HG02938 (cell line): ENCODE results near the gene ZNF784.

Source experiments
- ATAC-seq: cut with Tn5 transposase; IDR thresholded peaks from one replicate; pipeline ENCODE4 v1.9.1; 2021; ENCODE audit warnings: mild to moderate bottlenecking, moderate library complexity; ENCODE audit not compliant: unreplicated experiment

The ZNF784 gene, protein sequence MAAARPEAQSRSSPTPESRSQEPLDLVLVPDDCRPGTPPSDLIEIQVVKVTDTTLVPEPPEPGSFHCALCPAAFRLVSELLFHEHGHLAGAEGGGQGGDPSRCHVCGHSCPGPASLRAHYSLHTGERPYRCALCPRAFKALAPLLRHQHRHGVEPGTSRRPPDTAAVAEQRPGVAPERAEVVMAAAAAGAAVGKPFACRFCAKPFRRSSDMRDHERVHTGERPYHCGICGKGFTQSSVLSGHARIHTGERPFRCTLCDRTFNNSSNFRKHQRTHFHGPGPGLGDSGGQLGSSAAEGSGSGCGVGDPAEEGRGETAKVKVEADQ

DNA sequence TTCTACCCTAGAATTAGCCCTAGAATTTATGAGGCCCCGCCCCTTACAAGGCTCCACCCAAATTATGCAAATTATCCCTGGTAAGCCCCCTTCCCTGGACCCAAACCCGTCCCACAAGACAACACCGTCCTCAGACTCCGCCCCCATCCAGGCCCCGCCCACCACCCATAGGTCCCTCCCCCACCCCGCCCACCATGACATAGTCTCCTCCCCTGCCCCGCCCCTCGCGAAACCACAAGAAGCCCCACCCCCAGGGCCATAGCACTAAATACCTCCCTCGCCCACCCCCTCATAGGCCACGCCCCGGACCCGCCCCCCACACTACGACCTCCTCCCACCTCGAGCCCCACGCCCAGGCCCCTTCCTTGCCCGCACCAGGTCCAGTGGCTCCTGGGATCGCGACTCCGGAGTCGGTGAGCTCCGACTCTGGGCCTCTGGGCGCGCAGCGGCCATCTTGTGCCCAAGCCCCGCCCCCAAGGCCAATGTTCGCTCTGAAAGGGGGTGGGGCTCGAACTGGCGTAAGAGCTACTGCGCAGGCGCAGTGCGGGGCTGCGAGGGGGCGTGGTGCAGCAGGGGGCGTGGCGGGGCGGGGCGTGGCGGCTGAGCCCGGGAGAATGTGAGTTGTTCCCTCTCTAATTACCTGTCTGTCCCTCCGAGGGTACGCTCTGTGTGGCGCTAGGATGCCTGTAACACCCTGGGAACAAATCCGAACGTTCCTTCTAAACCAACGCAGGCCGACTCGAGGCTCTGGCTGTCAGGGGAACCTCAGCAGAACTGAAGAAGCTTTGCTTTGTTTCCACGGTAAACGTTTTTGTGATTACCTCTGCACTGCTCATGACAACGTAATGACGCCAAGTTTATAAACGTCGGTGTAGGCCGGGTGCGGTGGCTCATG, at the start of gene ZNF784:
Gene ZNF784, minus strand, starts transcription at position 458 of the 895 bp plus-strand sequence. Its CDS starts 5 bp downstream, at position 453.
- no peak for ATAC-seq

DNA sequence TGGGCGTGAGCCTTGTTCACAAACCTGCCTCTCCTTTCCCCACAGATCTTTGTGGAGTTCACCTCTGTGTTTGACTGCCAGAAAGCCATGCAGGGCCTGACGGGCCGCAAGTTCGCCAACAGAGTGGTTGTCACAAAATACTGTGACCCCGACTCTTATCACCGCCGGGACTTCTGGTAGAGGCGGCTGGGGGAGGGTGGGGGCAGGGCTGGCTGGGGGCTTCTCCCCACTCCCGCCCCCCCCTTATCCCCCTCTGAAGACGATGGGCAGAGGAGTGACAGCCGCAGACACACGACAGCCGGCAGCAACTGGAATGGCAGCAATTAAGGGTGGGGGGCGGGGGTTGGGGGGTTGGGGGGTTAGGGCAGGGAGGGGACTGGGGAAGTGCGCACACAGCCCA, 49.5 kb upstream of the ZNF784 start:
- ATAC-seq = no peak

DNA sequence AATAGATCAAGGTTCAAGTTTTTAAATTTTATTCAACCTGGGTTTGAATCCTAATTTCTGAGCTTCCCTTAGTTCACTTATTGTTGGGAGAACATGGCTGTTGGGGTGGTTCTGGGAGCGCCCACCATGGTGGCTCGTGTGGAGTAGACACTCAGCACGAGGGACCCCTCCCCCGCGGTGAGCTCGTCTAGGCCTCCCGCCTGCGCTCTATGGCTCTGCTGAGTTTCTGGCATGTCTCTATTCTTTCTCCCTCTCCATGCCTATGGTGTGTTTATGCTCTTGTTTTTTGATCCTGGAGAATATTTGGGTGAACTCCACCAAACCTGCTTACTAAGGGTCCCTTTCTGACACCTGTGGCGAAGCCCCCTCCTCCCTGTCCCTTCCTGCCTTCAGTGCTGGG, 49.1 kb upstream of the ZNF784 start:
- ATAC-seq = no peak

DNA sequence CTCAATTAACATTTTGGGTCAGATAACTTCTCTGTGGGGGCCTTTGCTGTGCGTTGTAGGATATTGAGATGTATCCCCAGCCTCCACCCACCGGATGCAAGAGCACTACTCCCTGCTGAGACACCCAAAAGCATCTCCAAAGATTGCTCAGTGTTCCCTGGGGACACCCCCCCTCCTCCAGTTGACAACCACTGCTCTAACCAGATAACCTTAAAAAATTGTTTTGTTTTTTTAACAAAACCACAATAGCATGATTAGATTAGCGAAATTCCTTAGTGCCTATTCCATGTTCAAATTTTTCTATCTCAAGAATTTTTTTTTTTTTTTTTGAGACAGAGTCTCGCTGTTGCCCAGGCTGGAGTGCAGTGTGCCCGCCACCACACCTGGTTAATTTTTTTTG, 48.1 kb upstream of the ZNF784 start:
- no peak for ATAC-seq

DNA sequence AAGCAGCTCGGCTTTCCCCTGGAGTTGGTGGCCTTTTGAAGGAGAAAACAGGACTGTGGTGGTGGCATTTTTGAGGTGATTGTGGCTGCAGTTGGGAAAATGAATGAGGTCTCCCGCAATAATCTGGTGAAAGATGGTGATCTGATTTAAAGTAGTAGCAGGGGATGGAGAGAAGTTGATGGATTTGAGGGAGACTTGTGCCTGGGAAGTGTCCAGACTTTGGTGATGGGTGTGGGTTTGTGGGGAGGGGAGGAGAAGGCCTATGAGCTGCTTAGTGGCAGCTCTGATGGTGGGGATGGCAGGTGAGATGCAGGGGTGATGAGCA, 46.6 kb upstream of the ZNF784 start:
- no peak for ATAC-seq

DNA sequence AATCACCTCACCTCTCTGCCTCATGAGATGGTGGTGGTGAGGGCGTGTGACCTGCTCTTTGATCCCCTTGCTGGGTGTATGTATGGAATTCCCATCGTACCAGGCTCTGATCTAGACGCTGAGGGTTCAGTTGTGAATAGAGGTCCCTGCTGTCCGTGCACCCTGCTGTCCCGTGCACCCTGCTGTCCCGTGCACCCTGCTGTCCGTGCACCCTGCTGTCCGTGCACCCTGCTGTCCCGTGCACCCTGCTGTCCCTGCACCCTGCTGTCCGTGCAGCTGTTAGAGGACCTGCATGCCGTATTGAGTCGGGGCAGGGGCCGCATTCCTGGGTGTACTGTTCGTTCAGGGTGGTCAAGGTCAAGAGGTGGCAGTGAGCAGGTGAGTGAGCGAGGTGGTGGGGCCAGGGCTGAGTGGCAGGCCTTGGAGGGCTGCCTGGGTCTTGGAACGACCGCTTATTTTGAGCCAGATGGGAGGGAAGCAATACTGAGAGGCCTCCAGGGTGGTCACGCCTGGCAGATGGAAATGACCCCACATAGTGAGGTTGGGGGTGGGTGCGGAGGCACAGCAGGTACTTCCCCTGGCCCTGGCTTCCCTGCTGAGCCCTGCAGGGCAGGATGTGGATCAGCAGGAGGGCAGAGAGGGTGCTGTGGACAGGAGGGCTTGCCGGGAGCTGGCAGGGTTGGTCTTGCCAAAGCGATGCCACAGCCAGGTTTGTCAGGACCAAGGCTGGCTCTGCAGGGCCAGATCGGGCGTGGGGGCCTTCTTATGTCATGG, 46.1 kb upstream of the ZNF784 start:
- no peak for ATAC-seq

DNA sequence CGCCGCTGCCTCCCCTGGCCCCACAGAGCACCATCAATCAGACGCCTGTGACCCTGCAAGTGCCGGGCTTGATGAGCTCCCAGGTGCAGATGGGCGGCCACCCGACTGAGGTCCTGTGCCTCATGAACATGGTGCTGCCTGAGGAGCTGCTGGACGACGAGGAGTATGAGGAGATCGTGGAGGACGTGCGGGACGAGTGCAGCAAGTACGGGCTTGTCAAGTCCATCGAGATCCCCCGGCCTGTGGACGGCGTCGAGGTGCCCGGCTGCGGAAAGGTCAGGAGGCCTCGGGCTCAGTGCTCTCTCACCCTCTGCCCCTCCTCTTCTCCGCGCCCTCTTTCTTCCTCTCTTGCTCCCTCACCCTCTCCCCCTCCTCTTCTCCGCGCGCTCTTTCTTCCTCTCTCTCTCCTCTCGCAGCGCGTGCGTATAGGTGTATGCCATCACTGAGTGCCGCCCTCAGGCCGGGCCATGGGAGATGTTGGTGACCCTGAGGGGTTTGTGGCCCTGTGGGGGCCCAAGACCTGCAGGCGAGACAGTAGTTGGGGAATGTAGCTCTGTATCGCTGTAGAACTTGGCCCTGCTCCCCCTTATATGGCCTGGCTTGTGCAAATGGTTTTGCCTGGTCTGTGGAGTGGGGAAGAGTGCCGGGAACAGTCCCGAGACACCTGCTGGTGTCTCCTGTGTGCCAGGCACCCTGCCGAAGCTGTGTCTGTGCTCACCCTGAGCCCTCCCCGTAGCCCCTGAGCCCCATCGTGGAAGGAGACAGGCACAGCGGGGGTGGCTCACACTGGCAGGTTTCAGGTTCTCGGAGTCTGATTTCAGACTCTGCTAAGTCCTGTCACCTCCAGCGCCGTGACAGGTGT, 45.3 kb upstream of the ZNF784 start:
- no peak for ATAC-seq

DNA sequence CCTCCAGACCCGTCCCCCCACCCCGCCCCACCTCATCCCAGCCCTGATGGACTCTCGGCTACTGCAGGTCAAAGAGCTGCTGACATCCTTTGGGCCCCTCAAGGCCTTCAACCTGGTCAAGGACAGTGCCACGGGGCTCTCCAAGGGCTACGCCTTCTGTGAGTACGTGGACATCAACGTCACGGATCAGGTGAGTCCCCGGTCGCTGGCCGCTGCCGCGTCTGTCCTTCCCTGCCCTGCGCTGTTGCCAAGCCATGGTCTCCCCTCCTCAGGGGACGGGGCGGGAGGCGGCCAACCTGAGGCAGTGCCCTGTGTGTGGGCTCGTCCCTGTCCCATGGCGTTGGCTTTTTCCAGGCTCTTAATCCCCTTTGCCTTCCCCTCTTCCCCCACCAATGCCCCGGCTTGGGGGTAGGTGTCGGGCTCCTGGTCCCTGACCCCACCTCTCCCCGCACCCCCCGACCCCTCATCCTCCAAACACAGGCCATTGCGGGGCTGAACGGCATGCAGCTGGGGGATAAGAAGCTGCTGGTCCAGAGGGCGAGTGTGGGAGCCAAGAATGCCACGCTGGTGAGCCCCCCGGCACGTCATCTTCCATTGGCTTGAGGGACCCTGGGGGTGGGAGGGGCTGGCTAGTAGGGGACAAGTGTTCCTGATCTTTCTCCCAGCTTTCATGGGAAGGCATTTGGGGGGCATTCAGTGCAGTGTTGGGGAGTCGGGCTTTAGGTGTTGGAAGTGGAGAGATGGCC, 44.4 kb upstream of the ZNF784 start:
- no peak for ATAC-seq

DNA sequence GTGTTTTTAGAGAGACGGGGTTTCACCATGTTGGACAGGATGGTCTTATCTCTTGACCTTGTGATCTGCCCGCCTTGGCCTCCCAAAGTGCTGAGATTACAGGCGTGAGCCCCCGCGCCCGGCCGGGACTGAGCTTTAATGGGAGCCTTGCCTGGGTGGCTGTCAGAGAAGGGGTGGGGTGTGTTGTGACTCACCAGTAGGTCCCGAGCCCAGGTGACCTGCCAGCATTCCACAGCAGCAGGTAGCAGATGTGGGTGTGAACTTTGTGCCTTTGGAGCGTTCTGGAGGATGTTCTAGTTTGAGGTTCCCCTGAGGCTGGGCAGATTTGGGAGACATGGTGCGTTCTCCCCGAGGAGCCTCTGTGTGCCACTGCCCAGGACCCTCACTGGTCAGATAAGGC, 43.6 kb upstream of the ZNF784 start:
- no peak for ATAC-seq

DNA sequence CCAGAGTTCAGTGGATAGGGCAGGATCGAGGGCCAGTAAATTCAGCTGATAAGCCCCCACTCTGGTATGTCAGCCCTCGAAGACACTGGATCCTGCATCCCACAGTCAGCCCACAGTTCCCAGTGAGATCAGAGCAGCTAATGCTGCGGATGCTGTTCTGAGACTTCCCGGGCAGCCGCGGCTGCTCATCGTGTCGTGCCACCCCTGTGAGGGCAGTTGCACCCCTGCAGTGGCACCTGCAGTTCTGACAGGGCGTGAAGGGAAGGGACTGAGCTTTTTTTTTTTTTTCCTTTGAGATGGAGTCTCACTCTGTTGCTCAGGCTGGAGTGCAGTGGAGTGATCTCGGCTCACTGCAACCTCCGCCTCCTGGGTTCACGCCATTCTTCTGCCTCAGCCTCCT, 43.1 kb upstream of the ZNF784 start:
- ATAC-seq = no peak

DNA sequence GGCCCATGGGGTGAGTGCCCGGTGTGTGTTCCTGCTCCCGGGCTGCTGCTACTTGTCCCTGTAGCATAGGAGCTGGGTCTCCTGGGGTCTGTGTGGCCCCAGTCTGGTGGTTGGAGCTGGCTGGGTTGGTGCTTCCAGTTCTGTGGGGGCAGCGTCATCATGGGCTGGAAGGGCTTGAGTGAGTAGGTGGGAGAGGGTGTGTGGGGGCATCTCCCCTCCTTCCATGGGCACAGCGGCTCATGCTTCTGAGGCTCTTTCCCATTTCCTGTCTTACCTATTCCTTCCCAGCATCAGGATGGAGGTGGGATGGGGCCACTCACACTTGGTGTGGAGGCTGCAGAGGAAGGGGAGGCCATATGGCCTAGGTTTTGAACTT, 42.6 kb upstream of the ZNF784 start:
- ATAC-seq = no peak

DNA sequence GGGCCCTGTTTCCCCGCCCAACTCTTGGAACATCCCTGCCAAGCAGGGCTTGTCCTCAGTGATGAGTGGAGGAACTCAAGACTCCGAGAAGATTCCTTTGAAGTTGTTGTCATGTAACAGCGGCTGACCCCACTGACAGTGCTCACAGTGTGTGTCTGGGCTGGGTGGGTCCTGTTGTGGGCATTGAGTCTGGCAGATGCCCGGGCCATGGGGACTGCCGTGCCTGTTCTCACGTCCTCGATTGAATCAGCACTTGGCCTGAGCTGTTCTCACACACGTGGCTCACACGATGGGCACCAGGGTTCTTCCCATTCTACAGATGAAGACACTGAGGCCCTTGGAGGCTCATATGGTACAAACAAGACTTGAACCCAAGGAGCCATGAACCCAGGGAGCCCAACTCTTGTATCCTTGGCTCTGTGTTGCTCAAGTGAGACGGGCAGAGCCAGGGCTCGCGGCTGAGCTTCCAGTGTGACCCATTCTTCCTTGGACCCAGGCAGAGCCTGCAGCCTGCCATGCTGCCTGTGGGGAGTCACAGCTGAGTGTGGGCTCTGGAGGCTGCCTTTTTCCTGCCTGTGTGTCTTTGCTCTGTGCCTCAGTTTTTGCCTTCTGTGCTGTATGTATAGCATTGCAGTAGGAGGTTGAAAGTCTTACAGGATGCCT, 42.1 kb upstream of the ZNF784 start:
- ATAC-seq = no peak

DNA sequence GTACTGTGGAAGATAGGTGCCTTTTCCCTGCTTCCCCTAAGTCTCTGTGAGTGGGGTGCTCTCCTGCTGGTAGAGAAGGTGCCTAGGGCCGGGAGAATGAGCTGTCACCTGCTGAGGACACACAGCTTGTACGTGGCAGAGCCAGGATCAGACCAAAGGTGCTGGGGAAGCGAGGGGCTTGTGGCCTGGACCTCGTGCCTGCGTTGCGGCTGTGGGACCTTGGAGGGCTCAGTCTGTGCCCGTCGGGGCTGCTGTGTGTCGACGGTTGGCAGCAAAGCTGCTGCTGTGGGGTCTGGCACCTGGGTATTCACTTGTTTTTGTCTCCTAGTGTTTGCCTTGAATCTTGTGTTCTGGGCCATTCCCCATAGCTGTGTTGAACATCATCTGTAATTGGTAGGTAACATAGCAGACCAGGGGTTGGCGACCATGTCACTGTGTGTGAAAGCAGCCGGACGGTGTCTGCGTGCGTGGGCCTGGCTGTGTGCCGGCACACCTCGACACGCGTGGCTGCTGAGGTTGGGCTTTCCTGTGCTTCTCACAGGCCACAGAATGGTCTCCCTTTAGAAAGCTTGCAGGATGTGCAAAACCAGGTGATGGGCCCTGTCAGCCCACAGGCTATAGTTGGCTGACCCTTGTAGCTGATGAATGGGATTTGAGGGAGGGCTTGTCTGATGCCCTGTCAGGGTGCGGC, 39.6 kb upstream of the ZNF784 start:
- no peak for ATAC-seq

DNA sequence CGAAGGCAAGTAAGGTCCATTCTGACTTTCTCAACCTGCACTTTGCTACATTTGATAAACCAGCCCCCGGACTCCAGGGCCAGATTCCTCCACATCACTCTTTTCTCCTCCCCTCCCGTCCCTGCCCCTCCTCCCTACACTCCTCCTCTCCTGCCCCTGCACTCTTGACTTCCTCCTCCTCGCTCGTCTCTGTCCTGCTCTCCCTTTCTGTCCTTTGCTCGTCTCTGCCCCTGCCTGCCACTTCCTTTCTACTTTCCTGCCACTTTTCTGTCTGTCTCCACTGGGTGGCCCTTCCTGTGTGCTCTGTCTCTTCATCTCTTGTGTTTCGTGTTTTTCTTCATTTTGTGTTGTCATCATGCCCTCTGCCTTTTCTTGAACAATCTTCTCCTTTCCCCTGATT, 37.5 kb upstream of the ZNF784 start:
- no peak for ATAC-seq

DNA sequence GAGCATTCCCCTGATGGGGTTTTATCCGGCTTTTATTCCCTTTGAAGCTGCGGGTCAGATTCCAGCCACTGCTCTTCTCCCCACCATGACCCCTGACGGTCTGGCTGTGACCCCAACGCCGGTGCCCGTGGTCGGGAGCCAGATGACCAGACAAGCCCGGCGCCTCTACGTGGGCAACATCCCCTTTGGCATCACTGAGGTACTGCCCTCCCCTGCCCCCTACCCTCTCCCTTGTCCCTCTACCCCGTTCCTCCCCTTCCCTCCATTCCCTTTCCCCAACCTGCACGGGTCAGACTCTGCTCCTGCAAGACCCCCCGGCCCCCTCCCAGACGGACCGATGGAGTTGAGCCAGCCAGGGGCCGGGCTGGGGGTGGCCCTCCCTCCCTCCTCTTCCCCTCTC, 36.6 kb upstream of the ZNF784 start:
- ATAC-seq = no peak

DNA sequence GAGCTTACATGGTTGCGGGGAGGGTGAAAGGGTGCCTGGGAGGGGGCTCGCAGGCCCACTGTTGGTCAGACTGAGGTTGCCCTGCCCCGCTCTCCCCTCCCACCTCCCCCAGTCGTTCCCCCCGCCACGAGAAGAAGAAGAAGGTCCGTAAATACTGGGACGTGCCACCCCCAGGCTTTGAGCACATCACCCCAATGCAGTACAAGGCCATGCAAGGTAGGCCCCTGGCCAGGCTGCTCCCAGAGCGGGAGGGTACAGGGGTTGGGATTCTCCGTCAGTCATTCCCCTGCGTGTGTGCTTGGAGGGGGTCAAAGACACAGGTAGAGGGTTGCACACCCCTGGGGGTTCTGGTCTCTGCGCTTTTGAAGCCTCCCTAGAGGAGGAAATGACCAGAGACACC, 36.0 kb upstream of the ZNF784 start:
- ATAC-seq = no peak

DNA sequence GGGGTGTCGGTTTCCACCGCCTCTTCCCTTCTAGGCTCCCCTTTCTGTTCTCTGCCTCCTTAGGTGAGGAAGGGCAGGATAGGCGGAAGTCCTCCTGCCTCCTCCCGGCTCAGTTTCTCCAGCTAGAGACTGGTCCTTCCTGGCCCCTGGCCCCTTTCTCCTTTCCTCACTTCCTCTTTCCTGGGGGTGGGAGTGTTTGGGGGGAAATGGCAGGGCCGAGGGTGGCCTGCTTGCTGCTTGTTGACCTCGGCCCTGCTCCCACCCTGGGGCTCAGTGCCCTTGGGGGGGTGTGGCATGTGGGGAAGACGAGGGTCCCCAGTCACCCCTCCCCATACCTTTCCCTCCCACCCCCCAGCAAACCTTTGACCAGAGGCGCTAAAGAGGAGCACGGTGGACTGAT, 35.5 kb upstream of the ZNF784 start:
- no peak for ATAC-seq

DNA sequence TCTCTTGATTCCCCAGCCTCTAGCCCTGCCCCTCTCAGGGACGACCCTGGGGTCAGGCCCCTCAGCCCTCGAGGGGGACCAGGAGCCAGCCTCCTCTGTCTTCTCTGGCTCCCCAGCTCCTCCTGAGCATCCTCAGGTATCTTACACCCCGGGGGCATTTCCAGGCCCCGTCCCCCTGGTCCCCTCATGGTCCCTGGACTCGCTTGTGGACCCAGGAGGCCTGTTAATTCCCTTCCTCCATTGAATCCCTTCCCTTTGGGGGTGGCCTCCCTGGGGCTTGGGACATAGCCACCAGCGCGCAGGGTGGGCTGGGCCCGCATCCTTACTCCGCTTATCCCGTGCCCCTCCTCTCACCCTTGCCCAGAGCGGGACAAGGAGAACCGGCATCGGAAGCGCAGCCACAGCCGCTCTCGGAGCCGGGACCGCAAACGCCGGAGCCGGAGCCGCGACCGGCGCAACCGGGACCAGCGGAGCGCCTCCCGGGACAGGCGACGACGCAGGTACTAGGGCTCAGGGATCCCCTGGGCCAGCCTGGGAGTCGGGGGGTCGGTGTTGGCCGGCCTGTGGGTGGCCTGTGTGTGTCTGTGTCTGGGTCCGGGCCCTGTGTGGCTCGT, 34.6 kb upstream of the ZNF784 start:
- ATAC-seq = no peak
